Glomerular visceral epithelial cell (primary cell): ENCODE data around the gene DIPK1A.

Experiments used
- DNase-seq: peaks from one replicate; pipeline ENCODE4 v3.0.0-alpha.2; 2016; ENCODE audit errors: extremely low spot score

The DIPK1A gene

DNA sequence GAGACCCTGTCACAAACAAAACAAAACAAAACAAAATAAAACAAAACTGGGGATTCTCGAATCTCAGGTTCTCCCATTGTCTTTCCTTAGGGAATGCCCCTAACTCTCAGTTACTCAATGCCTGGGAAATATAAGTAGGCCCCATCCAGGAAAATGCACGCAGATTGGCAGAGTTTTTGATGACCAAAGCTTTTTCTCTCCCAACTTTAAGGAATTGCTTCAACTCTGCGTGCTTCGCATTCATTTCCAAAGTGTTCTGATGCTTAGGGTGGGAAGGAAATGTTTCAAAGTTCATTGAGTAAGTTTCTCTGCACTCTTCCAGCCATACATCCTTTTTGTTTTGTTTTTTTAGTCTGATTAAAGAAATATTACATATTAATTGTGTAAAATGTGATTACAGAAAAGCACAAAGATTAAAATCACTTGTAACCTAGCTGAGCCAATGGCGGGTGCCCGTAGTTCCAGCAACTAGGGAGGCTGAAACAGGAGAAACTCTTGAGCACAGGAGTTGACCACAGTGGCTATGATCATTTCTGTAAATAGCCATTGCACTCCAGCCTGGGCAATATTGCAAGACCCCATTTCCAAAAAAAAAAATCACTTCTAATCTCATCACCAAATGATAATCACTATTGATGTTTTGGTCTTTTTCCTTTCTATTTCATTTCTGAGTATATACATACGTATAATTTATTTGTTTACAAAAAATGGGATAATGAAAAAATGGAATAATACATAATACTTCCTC lies 157.9 kb downstream of the DIPK1A start:
- no peak for DNase-seq

GRCh38 chr1:92797961-92798360 lies 163.3 kb downstream of the DIPK1A start:
- DNase-seq: no peak

DNA sequence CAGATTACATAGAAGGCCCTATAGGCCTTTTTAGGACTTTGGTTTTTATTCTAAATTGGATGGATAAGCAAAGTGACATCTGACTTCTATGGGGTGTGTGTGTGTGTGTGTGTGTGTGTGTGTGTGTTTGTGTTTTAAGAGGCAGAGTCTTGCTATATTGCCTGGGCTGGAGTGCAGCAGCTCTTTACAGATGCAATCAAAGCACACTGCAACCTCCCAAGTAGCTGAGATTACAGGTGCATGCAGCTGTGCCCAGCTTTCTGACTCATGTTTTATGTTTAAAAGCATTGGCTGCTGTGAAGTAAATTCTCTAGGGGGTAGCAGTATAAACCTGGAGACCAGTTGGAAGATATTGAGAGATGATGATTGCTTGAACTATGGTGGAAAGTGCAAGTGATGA lies 164.0 kb downstream of the DIPK1A start:
- DNase-seq: no peak

DNA sequence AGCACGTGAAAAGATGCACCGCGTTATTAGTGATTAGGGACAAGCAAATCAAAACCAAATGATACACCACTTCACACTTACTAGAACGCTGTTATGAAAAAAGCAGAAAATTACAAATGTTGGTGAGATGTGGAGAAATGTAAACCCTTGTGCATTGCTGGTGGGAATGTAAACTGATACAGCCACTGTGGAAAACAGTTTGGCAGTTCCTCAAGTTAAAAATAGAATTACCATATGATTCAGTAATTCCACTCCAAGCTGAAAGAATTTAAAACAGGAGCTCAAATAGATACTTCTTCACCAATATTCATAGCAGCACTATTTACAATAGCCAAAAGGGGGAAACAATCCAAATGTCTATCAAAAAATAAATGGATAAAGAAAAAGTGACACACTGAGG lies 166.1 kb downstream of the DIPK1A start:
- DNase-seq: no peak

GRCh38 chr1:92792340-92792782 lies 168.9 kb downstream of the DIPK1A start:
- no peak for DNase-seq
